Prostate gland (tissue), 2 donors: ENCODE data around the gene ZNF281.

Experiments used
- CTCF ChIP-seq, 4 experiments: fragments of 200-600 bp in 2 of 4; fragments of 450-650 bp in 2 of 4; sonication (generic) in 2 of 4; IDR thresholded peaks; 1 replicate in 3 of 4; 2 replicates in 1 of 4; pipeline ENCODE4 v1.5.1; 2016 to 2019; ENCODE audit warnings: antibody characterized with exemption in 4 of 4, mild to moderate bottlenecking in 2 of 4, moderate library complexity in 2 of 4
- POLR2A ChIP-seq: fragments of 450-650 bp; IDR thresholded peaks from one replicate; pipeline ENCODE4 v1.6.1; 2016; ENCODE audit warnings: antibody characterized with exemption, mild to moderate bottlenecking

GRCh38 chr1:200400556-200400955, 9.3 kb downstream of the ZNF281 start:
- TF ChIP-seq CTCF (IDR thresholded peaks at IDR 0.05) (no peak), POLR2A (no peak)
